GM12878 (cell line): ENCODE measurements around the gene YBX2. TPM values are rescaled to one million over a fixed set of nuclear protein-coding genes. Genes with fewer than 3 reads are reported as not detected.
A peak's percentile ranks its signal among the peaks of the same experiment; 100 is the strongest.

Source experiments
- ASH2L ChIP-seq: fragments of 300-600, 200-600 bp; sonication (generic); IDR thresholded peaks from 2 replicates; pipeline ENCODE4 v1.6.1; 2017; ENCODE audit warnings: low read depth, mild to moderate bottlenecking, borderline replicate concordance
- BHLHE40 ChIP-seq, 2 experiments: fragments of 450-650 bp in 1 of 2; IDR thresholded peaks; 2 replicates each; pipeline ENCODE4 v1.6.1; 2011 to 2017; ENCODE audit warnings: low read depth in 2 of 2, borderline replicate concordance in 1 of 2, improper control_type of control experiment in 1 of 2, low read length in 1 of 2, mild to moderate bottlenecking in 1 of 2
- CHD4 ChIP-seq: fragments of 200-600 bp; sonication (generic); IDR thresholded peaks from 2 replicates; pipeline ENCODE4 v1.6.1; 2016; ENCODE audit warnings: mild to moderate bottlenecking
- CREB1 ChIP-seq: IDR thresholded peaks from 2 replicates; pipeline ENCODE4 v1.6.1; 2012; ENCODE audit warnings: low read depth, mild to moderate bottlenecking, inconsistent platforms
- GATAD2B ChIP-seq: fragments of 450-650 bp; conservative IDR thresholded peaks from 2 replicates; pipeline ENCODE4 v1.6.1; 2017; ENCODE audit warnings: low read depth, mild to moderate bottlenecking, moderate library complexity
- JUND ChIP-seq: IDR thresholded peaks from 2 replicates; pipeline ENCODE4 v1.6.1; 2012; ENCODE audit warnings: low read depth, mild to moderate bottlenecking, low read length, improper control_type of control experiment, moderate library complexity
- LARP7 ChIP-seq: fragments of 450-650 bp; IDR thresholded peaks from 2 replicates; pipeline ENCODE4 v1.6.1; 2017; ENCODE audit warnings: mild to moderate bottlenecking
- MEF2A ChIP-seq: IDR thresholded peaks from 2 replicates; pipeline ENCODE4 v1.6.1; 2011; ENCODE audit warnings: low read depth, mild to moderate bottlenecking, low read length, moderate library complexity; ENCODE audit not compliant: insufficient read depth
- NFXL1 ChIP-seq: fragments of 450-650 bp; IDR thresholded peaks from 2 replicates; pipeline ENCODE4 v1.6.1; 2017; ENCODE audit warnings: antibody characterized with exemption, mild to moderate bottlenecking, borderline replicate concordance
- NFYB ChIP-seq: IDR thresholded peaks from 2 replicates; pipeline ENCODE4 v1.6.1; 2011; ENCODE audit warnings: low read depth, mild to moderate bottlenecking, low read length, improper control_type of control experiment, moderate library complexity; ENCODE audit not compliant: insufficient read depth
- NRF1 ChIP-seq: conservative IDR thresholded peaks from 2 replicates; pipeline ENCODE4 v1.6.1; 2011; ENCODE audit warnings: mild to moderate bottlenecking, low read depth, low read length, improper control_type of control experiment
- SP1 ChIP-seq: IDR thresholded peaks from one replicate; pipeline ENCODE4 v1.6.1; 2011; ENCODE audit warnings: low read depth, low read length
- STAT1 ChIP-seq: fragments of 450-650 bp; conservative IDR thresholded peaks from 2 replicates; pipeline ENCODE4 v1.6.1; 2014; ENCODE audit warnings: antibody characterized with exemption, mild to moderate bottlenecking
- TARDBP ChIP-seq: IDR thresholded peaks from 2 replicates; pipeline ENCODE4 v1.6.1; 2016; ENCODE audit warnings: borderline replicate concordance
- TCF7 ChIP-seq: IDR thresholded peaks from 2 replicates; pipeline ENCODE4 v1.6.1; 2014; ENCODE audit warnings: antibody characterized with exemption, borderline replicate concordance
- ZNF274 ChIP-seq: IDR thresholded peaks from one replicate; pipeline ENCODE4 v1.8.0; 2011; ENCODE audit not compliant: insufficient read length, insufficient read depth
- polyA plus RNA-seq, 11 experiments: library from polyadenylated mRNA; depleted of rRNA in 4 of 11; unstranded in 6 of 11; stranded (reverse) in 5 of 11; fragments of >200 nt; fragmentation: Nextera tagmentation in 4 of 11; fragmentation: Illumina TruSeq in 1 of 11; extraction: Ambion mirVana in 4 of 11; extraction: Trizol in 1 of 11; gene quantifications; 1 replicate in 1 of 11; 2 replicates in 10 of 11; pipeline versions ENCODE4 v1.2.1 to v1.2.3, GENCODE V29; 2011 to 2016; ENCODE audit warnings: inconsistent platforms in 2 of 11, missing spikeins in 2 of 11, low read depth in 1 of 11
- total RNA-seq, 4 experiments: library from RNA; depleted of rRNA in 3 of 4; stranded (reverse); fragments of >200 nt in 3 of 4; fragmentation: Illumina TruSeq in 1 of 4; extraction: Trizol in 1 of 4; gene quantifications; 2 replicates each; pipeline versions ENCODE4 v1.2.1 to v1.2.3, GENCODE V29; 2013 to 2021
- TF ChIP-seq, protein P1 (sequence below): fragments of 450-650 bp; IDR thresholded peaks from 2 replicates; pipeline ENCODE4 v1.6.1; 2017; ENCODE audit warnings: mild to moderate bottlenecking
- TF ChIP-seq, protein P2 (sequence below): IDR thresholded peaks from 2 replicates; pipeline ENCODE4 v1.6.1; 2012; ENCODE audit warnings: mild to moderate bottlenecking, low read depth, low read length
- TF ChIP-seq, protein P3 (sequence below): IDR thresholded peaks from 2 replicates; pipeline ENCODE4 v1.6.1; 2011; ENCODE audit warnings: borderline replicate concordance, low read depth, mild to moderate bottlenecking, moderate library complexity, mixed read lengths, low read length; ENCODE audit not compliant: insufficient read depth; ENCODE audit errors: extremely low read length

Gene YBX2
- total and polyA plus RNA-seq, 10 of the 15 experiments (the other 5 are each of a cell fraction or from before 2014, with no cell fraction given), result not detected

DNA sequence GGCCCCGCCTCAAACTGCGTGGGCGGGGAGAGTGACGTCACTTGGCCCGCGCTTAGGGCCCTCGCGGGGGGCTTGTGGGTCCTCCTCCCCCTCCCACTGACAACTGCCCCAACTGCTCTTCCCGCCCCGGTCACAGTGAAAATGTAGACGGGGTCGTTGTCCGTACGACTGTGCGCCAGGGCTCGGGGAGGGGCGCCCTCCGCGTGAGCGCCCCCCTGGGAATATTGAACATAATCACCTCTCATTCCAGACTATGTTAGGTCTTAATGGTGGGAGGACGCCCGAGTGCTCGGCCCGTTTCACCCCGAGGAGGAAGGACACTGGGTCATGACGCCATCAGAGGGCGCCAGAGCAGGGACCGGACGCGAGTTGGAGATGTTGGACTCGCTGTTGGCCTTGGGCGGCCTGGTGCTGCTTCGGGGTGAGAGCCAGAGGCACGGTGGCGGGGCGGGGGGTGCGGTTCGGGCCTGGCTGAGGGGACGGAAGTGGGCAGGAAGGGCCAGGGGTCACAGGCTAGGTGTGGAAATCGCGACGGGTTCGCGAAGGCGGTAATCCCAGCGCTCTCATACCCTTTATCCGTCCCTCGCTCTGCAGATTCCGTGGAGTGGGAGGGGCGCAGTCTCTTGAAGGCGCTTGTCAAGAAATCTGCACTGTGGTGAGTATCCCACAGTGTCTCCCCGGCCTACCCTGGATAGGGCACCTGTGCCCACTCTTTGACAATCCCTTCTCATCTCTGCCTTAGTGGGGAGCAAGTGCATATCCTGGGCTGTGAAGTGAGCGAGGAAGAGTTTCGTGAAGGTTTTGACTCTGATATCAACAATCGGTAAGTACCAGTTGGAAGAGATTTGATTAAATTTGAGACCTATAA, 42.0 kb downstream of the YBX2 start, which contains the start of gene ELP5 (continued):
- TF ChIP-seq MEF2A, result no peak
- TF ChIP-seq NRF1, result no peak
- TF ChIP-seq STAT1, result peak; percentile 79; the same call in 1 of the 2 replicates
- peak; percentile 82 for TF ChIP-seq NFXL1
- no peak for TF ChIP-seq TARDBP
- peak; percentile 97 for TF ChIP-seq CREB1
- TF ChIP-seq, protein P1, sequence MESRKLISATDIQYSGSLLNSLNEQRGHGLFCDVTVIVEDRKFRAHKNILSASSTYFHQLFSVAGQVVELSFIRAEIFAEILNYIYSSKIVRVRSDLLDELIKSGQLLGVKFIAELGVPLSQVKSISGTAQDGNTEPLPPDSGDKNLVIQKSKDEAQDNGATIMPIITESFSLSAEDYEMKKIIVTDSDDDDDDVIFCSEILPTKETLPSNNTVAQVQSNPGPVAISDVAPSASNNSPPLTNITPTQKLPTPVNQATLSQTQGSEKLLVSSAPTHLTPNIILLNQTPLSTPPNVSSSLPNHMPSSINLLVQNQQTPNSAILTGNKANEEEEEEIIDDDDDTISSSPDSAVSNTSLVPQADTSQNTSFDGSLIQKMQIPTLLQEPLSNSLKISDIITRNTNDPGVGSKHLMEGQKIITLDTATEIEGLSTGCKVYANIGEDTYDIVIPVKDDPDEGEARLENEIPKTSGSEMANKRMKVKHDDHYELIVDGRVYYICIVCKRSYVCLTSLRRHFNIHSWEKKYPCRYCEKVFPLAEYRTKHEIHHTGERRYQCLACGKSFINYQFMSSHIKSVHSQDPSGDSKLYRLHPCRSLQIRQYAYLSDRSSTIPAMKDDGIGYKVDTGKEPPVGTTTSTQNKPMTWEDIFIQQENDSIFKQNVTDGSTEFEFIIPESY, result no peak
- TF ChIP-seq TCF7, result no peak
- peak; percentile 75; the same call in 1 of the 2 replicates for TF ChIP-seq JUND
- no peak for TF ChIP-seq SP1
- no peak for TF ChIP-seq NFYB
- TF ChIP-seq LARP7, result peak; percentile 88; the same call in 1 of the 2 replicates
- peak; percentile 86 for TF ChIP-seq GATAD2B
- TF ChIP-seq ZNF274, result no peak
- TF ChIP-seq, protein P2, sequence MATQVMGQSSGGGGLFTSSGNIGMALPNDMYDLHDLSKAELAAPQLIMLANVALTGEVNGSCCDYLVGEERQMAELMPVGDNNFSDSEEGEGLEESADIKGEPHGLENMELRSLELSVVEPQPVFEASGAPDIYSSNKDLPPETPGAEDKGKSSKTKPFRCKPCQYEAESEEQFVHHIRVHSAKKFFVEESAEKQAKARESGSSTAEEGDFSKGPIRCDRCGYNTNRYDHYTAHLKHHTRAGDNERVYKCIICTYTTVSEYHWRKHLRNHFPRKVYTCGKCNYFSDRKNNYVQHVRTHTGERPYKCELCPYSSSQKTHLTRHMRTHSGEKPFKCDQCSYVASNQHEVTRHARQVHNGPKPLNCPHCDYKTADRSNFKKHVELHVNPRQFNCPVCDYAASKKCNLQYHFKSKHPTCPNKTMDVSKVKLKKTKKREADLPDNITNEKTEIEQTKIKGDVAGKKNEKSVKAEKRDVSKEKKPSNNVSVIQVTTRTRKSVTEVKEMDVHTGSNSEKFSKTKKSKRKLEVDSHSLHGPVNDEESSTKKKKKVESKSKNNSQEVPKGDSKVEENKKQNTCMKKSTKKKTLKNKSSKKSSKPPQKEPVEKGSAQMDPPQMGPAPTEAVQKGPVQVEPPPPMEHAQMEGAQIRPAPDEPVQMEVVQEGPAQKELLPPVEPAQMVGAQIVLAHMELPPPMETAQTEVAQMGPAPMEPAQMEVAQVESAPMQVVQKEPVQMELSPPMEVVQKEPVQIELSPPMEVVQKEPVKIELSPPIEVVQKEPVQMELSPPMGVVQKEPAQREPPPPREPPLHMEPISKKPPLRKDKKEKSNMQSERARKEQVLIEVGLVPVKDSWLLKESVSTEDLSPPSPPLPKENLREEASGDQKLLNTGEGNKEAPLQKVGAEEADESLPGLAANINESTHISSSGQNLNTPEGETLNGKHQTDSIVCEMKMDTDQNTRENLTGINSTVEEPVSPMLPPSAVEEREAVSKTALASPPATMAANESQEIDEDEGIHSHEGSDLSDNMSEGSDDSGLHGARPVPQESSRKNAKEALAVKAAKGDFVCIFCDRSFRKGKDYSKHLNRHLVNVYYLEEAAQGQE, result no peak
- TF ChIP-seq CHD4, result no peak
- TF ChIP-seq BHLHE40 (IDR thresholded peaks at IDR 0.05; ENCODE audit: borderline replicate concordance in 1 of 2, low read depth in 2 of 2, low read length in 1 of 2), result peak in 1 of 2 experiments; percentile 76; a peak in 2 of 4 replicates
- no peak for TF ChIP-seq ASH2L
- TF ChIP-seq, protein P3, sequence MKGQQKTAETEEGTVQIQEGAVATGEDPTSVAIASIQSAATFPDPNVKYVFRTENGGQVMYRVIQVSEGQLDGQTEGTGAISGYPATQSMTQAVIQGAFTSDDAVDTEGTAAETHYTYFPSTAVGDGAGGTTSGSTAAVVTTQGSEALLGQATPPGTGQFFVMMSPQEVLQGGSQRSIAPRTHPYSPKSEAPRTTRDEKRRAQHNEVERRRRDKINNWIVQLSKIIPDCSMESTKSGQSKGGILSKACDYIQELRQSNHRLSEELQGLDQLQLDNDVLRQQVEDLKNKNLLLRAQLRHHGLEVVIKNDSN, result no peak
